IgD-negative memory B cell (primary cell): ENCODE measurements around the gene PNRC2. TPM values are rescaled to one million over a fixed set of nuclear protein-coding genes. Genes with fewer than 3 reads are reported as not detected.

Experiments
- polyA plus RNA-seq: library from polyadenylated mRNA; unstranded; fragments of 300-500 nt; fragmentation: Illumina TruSeq; gene quantifications from one replicate; pipeline ENCODE4 v1.2.3, GENCODE V29; 2021

PNRC2 gene
- polyA plus RNA-seq, 1 donor from 2014 or later: 143 TPM

Other genes starting within 250 kb of the PNRC2 start
- gene ELOA, start 216.4 kb upstream of the PNRC2 start, polyA plus RNA-seq: 100 TPM
- gene PITHD1, start 181.4 kb upstream of the PNRC2 start, polyA plus RNA-seq: 73.6 TPM
- 96.5 TPM for gene LYPLA2, start 168.7 kb upstream of the PNRC2 start, polyA plus RNA-seq
- 8.0 TPM for gene GALE, start 159.1 kb upstream of the PNRC2 start, polyA plus RNA-seq
- gene HMGCL, start 134.4 kb upstream of the PNRC2 start, polyA plus RNA-seq: 28.3 TPM
- gene FUCA1, start 91.5 kb upstream of the PNRC2 start, polyA plus RNA-seq: 14.7 TPM
- gene CNR2, start 46.5 kb upstream of the PNRC2 start, polyA plus RNA-seq: 52.1 TPM
- 116 TPM for gene SRSF10, start 20.5 kb downstream of the PNRC2 start, polyA plus RNA-seq
- gene MYOM3, start 152.3 kb downstream of the PNRC2 start, polyA plus RNA-seq: not detected
- not detected for gene IL22RA1, start 183.3 kb downstream of the PNRC2 start, polyA plus RNA-seq
- 11.5 TPM for gene IFNLR1, start 227.5 kb downstream of the PNRC2 start, polyA plus RNA-seq